GM12878 (cell line): ENCODE data around the gene SYCP3. TPM values are rescaled to one million over a fixed set of nuclear protein-coding genes. Genes with fewer than 3 reads are reported as not detected.

Source experiments
- ATAC-seq: fragments of 200-7000 bp; cut with Tn5 transposase; 3 replicates; pipeline ENCODE4 v1.9.1; 2020; ENCODE audit warnings: mild to moderate bottlenecking, moderate library complexity
- BruUV-seq: library from RNA; stranded (reverse); fragments of 400-500 nt; replicated peaks from 2 replicates; lab custom pipeline; 2021; lab: Mats Ljungman, UMichigan
- CTCF ChIA-PET: fragments of 300-600 bp; sonication (Branson Sonifier 250); formaldehyde crosslinking; extraction: SDS; loops from one replicate; lab custom pipeline; 2021; ENCODE audit warnings: inconsistent platforms; lab: Yijun Ruan, JAX
- POLR2A ChIA-PET: fragments of 350-600 bp; formaldehyde crosslinking; extraction: SDS; loops from one replicate; lab custom pipeline; 2021; ENCODE audit warnings: inconsistent platforms; lab: Charles Lee
- RAD21 ChIA-PET: fragments of 300-600 bp; sonication (Branson Sonifier 250); formaldehyde crosslinking; loops from one replicate; lab custom pipeline; 2023; ENCODE audit warnings: antibody characterized with exemption; ENCODE audit not compliant: unreplicated experiment; lab: Charles Lee
- SMC1A ChIA-PET: fragments of 300-600 bp; sonication (Branson Sonifier 250); formaldehyde crosslinking; loops from one replicate; lab custom pipeline; 2023; ENCODE audit not compliant: unreplicated experiment, uncharacterized antibody; lab: Charles Lee
- DNase-seq: peaks from one replicate; pipeline ENCODE4 v3.0.0-alpha.2; 2011; ENCODE audit warnings: low read depth, low spot score
- FAIRE-seq: peaks from 3 replicates; lab custom pipeline; 2011; peaks lifted over from hg19 to GRCh38; lab: Jason Lieb, UNC
- H2AFZ ChIP-seq: 2 replicates; pipeline ENCODE4 v1.6.0; 2011; ENCODE audit warnings: low read depth, low read length, control low read depth; ENCODE audit not compliant: control insufficient read depth
- H3K27ac ChIP-seq: 2 replicates; pipeline ENCODE4 v1.5.1; 2011; ENCODE audit warnings: control low read depth; ENCODE audit not compliant: control insufficient read depth, insufficient read depth
- H3K27me3 ChIP-seq, 2 experiments: replicated peaks in 1 of 2; 2 replicates each; pipeline versions ENCODE4 v1.6.0 to v1.6.1; 2011; ENCODE audit warnings: low read length in 1 of 2; ENCODE audit not compliant: control insufficient read depth in 2 of 2, insufficient read depth in 2 of 2
- H3K36me3 ChIP-seq, 2 experiments: 2 replicates each; pipeline ENCODE4 v1.5.1; 2011; ENCODE audit warnings: low read length in 1 of 2; ENCODE audit not compliant: control insufficient read depth in 2 of 2, insufficient read depth in 2 of 2
- H3K4me1 ChIP-seq: 2 replicates; pipeline ENCODE4 v1.6.1; 2011; ENCODE audit warnings: mild to moderate bottlenecking, low read length, moderate library complexity, mixed read lengths; ENCODE audit not compliant: control insufficient read depth, insufficient read depth
- H3K4me2 ChIP-seq: 2 replicates; pipeline ENCODE4 v1.6.0; 2011; ENCODE audit warnings: control low read depth; ENCODE audit not compliant: control insufficient read depth, insufficient read depth
- H3K4me3 ChIP-seq: fragments of 200-600 bp; sonication (generic); 2 replicates; pipeline ENCODE4 v1.5.1; 2016
- H3K79me2 ChIP-seq: 2 replicates; pipeline ENCODE4 v1.6.0; 2011; ENCODE audit warnings: low read length; ENCODE audit not compliant: control insufficient read depth, insufficient read depth
- H3K9ac ChIP-seq: 2 replicates; pipeline ENCODE4 v1.8.0; 2011; ENCODE audit warnings: low read length, control low read depth, mixed read lengths; ENCODE audit not compliant: control insufficient read depth, insufficient read depth
- H3K9me3 ChIP-seq: replicated peaks from 3 replicates; pipeline ENCODE4 v1.5.1; 2011; ENCODE audit warnings: mild to moderate bottlenecking, low read length; ENCODE audit not compliant: control insufficient read depth, insufficient read depth
- H4K20me1 ChIP-seq: 2 replicates; pipeline ENCODE4 v1.6.0; 2011; ENCODE audit not compliant: control insufficient read depth, insufficient read depth
- CBX3 ChIP-seq: fragments of 200-600 bp; sonication (generic); IDR thresholded peaks from 2 replicates; pipeline ENCODE4 v1.6.1; 2016; ENCODE audit warnings: low read depth, borderline replicate concordance
- CEBPB ChIP-seq, 2 experiments: fragments of 150-350 bp in 1 of 2; IDR thresholded peaks; 2 replicates each; pipeline ENCODE4 v1.6.1; 2012 to 2014; ENCODE audit warnings: low read depth in 2 of 2, low read length in 2 of 2, borderline replicate concordance in 1 of 2, inconsistent platforms in 1 of 2
- CUX1 ChIP-seq: IDR thresholded peaks from 2 replicates; pipeline ENCODE4 v1.6.1; 2012; ENCODE audit warnings: improper control_type of control experiment, low read depth, low read length; ENCODE audit not compliant: insufficient replicate concordance
- EED ChIP-seq: sonication (generic); IDR thresholded peaks from 2 replicates; pipeline ENCODE4 v1.6.1; 2016; ENCODE audit warnings: antibody characterized with exemption, low read depth
- FOXM1 ChIP-seq: IDR thresholded peaks from 2 replicates; pipeline ENCODE4 v1.6.1; 2012; ENCODE audit warnings: low read depth, mild to moderate bottlenecking, inconsistent platforms, low read length, moderate library complexity
- NR2F1 ChIP-seq: fragments of 450-650 bp; conservative IDR thresholded peaks from 2 replicates; pipeline ENCODE4 v1.6.1; 2017; ENCODE audit warnings: mild to moderate bottlenecking
- SIN3A ChIP-seq: IDR thresholded peaks from 2 replicates; pipeline ENCODE4 v1.6.1; 2012; ENCODE audit warnings: low read depth, low read length, improper control_type of control experiment
- SUPT20H ChIP-seq: IDR thresholded peaks from 2 replicates; pipeline ENCODE4 v1.6.1; 2011; ENCODE audit warnings: low read depth, mild to moderate bottlenecking, low read length, moderate library complexity, borderline replicate concordance; ENCODE audit not compliant: control insufficient read depth
- ZNF217 ChIP-seq: fragments of 450-650 bp; IDR thresholded peaks from 2 replicates; pipeline ENCODE4 v1.6.1; 2017; ENCODE audit warnings: antibody characterized with exemption, mild to moderate bottlenecking
- in situ Hi-C: fragments of 300-500 bp; cut with MboI; formaldehyde crosslinking; loops from 9 replicates; pipeline ENCODE4 v1.14.3; 2018; ENCODE audit warnings: mixed read lengths
- intact Hi-C: fragments of 100-400 bp; cut with micrococcal nuclease; formaldehyde crosslinking; loops from one replicate; pipeline ENCODE4 v1.14.2; 2022; ENCODE audit not compliant: unreplicated experiment
- polyA plus RNA-seq, 11 experiments: library from polyadenylated mRNA; depleted of rRNA in 4 of 11; unstranded in 6 of 11; stranded (reverse) in 5 of 11; fragments of >200 nt; fragmentation: Nextera tagmentation in 4 of 11; fragmentation: Illumina TruSeq in 1 of 11; extraction: Ambion mirVana in 4 of 11; extraction: Trizol in 1 of 11; gene quantifications; 1 replicate in 1 of 11; 2 replicates in 10 of 11; pipeline versions ENCODE4 v1.2.1 to v1.2.3, GENCODE V29; 2011 to 2016; ENCODE audit warnings: inconsistent platforms in 2 of 11, missing spikeins in 2 of 11, low read depth in 1 of 11
- total RNA-seq, 4 experiments: library from RNA; depleted of rRNA in 3 of 4; stranded (reverse); fragments of >200 nt in 3 of 4; fragmentation: Illumina TruSeq in 1 of 4; extraction: Trizol in 1 of 4; gene quantifications; 2 replicates each; pipeline versions ENCODE4 v1.2.1 to v1.2.3, GENCODE V29; 2013 to 2021
- TF ChIP-seq, protein P1 (sequence below): fragments of 150-350 bp; IDR thresholded peaks from 2 replicates; pipeline ENCODE4 v1.6.1; 2016; ENCODE audit warnings: low read depth, low read length
- TF ChIP-seq, protein P2 (sequence below): IDR thresholded peaks from 2 replicates; pipeline ENCODE4 v1.6.1; 2011; ENCODE audit warnings: mild to moderate bottlenecking, low read depth, low read length, moderate library complexity; ENCODE audit not compliant: insufficient replicate concordance

Gene SYCP3
- total and polyA plus RNA-seq, 10 of the 15 experiments (the other 5 are each of a cell fraction or from before 2014, with no cell fraction given) = 0.08 to 0.58 (median 0.21) TPM

DNA sequence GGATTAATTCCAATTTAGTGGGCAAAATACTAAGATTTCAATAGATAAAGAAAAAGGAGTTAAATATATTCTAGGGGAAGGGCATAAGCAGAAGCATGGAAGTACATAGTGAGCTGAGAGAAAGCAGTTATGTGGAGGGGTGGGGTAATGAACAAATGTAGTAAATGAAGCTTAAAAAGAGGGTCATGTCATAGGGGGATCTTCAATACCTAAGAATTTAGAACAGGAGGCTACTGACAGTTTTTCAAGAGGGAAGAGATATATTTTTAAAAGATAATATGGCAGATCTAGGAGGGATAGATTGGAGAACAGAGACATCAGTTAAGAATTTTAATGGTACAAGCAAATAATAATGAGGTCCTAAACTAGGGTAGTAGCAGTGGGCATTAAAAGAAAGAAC, 9.4 kb downstream of the SYCP3 start (continued):
- TF ChIP-seq, protein P1, sequence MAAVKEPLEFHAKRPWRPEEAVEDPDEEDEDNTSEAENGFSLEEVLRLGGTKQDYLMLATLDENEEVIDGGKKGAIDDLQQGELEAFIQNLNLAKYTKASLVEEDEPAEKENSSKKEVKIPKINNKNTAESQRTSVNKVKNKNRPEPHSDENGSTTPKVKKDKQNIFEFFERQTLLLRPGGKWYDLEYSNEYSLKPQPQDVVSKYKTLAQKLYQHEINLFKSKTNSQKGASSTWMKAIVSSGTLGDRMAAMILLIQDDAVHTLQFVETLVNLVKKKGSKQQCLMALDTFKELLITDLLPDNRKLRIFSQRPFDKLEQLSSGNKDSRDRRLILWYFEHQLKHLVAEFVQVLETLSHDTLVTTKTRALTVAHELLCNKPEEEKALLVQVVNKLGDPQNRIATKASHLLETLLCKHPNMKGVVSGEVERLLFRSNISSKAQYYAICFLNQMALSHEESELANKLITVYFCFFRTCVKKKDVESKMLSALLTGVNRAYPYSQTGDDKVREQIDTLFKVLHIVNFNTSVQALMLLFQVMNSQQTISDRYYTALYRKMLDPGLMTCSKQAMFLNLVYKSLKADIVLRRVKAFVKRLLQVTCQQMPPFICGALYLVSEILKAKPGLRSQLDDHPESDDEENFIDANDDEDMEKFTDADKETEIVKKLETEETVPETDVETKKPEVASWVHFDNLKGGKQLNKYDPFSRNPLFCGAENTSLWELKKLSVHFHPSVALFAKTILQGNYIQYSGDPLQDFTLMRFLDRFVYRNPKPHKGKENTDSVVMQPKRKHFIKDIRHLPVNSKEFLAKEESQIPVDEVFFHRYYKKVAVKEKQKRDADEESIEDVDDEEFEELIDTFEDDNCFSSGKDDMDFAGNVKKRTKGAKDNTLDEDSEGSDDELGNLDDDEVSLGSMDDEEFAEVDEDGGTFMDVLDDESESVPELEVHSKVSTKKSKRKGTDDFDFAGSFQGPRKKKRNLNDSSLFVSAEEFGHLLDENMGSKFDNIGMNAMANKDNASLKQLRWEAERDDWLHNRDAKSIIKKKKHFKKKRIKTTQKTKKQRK = no peak
- TF ChIP-seq FOXM1 = no peak

GRCh38 chr12:101727098-101727497, 12.2 kb downstream of the SYCP3 start:
- ChIA-PET CTCF (no interaction called here), POLR2A (no interaction called here), SMC1A (interaction anchor here (1.2 kb wide), 1 partner anchor 9 kb away, joined by 3 read pairs; no protein-coding TSS in a partner anchor), RAD21 (no interaction called here)
- BruUV-seq = no TSS peak
- Histone ChIP-seq H3K27ac (no peak overlapping the region), H3K9ac (no peak overlapping the region), H3K4me2 (no peak overlapping the region), H2AFZ (no peak overlapping the region), H3K36me3 (no peaks in the 10 kb centered on the region; a peak in 1 of 4 replicates), H4K20me1 (no peaks in the 10 kb centered on the region), H3K4me1 (no peaks in the 10 kb centered on the region), H3K79me2 (no peaks in the 10 kb centered on the region), H3K4me3 (no peak overlapping the region), H3K27me3 (no peaks in the 10 kb centered on the region), H3K9me3 (no peaks in the 10 kb centered on the region)
- intact Hi-C loops (no loop called here), in situ Hi-C loops (no loop called here)
- FAIRE-seq = no peak
- no peak for DNase-seq
- no peak for ATAC-seq
- TF ChIP-seq EED = no peak
- TF ChIP-seq, protein P2, sequence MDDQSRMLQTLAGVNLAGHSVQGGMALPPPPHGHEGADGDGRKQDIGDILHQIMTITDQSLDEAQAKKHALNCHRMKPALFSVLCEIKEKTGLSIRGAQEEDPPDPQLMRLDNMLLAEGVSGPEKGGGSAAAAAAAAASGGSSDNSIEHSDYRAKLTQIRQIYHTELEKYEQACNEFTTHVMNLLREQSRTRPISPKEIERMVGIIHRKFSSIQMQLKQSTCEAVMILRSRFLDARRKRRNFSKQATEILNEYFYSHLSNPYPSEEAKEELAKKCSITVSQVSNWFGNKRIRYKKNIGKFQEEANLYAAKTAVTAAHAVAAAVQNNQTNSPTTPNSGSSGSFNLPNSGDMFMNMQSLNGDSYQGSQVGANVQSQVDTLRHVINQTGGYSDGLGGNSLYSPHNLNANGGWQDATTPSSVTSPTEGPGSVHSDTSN = no peak
- TF ChIP-seq CEBPB (IDR thresholded peaks at IDR 0.05; ENCODE audit: borderline replicate concordance in 1 of 2, low read depth in 2 of 2, low read length in 2 of 2) = no peak
- TF ChIP-seq NR2F1 = no peak
- TF ChIP-seq CUX1 = no peak
- TF ChIP-seq ZNF217 = no peak
- no peak for TF ChIP-seq SUPT20H
- TF ChIP-seq SIN3A = no peak
- no peak for TF ChIP-seq CBX3
